ENCODE data around the gene COL5A1. TPM values are rescaled to one million over a fixed set of nuclear protein-coding genes. Genes with fewer than 3 reads are reported as not detected.

COL5A1 gene
- total RNA-seq, 1 experiment from 2014 or later: 9.5 TPM

DNA sequence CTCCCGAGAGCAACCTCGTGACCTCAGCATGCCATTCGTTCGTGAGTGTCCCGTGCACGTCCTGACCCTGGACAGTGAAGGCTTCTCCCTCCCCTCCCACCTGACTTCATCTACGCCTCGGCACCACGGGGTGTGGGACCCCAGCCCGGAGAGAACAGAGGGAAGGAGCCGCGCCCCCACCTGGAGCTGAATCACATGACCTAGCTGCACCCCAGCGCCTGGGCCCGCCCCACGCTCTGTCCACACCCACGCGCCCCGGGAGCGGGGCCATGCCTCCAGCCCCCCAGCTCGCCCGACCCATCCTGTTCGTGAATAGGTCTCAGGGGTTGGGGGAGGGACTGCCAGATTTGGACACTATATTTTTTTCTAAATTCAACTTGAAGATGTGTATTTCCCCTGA lies 200.7 kb downstream of the COL5A1 start:
- TF ChIP-seq, protein P1, sequence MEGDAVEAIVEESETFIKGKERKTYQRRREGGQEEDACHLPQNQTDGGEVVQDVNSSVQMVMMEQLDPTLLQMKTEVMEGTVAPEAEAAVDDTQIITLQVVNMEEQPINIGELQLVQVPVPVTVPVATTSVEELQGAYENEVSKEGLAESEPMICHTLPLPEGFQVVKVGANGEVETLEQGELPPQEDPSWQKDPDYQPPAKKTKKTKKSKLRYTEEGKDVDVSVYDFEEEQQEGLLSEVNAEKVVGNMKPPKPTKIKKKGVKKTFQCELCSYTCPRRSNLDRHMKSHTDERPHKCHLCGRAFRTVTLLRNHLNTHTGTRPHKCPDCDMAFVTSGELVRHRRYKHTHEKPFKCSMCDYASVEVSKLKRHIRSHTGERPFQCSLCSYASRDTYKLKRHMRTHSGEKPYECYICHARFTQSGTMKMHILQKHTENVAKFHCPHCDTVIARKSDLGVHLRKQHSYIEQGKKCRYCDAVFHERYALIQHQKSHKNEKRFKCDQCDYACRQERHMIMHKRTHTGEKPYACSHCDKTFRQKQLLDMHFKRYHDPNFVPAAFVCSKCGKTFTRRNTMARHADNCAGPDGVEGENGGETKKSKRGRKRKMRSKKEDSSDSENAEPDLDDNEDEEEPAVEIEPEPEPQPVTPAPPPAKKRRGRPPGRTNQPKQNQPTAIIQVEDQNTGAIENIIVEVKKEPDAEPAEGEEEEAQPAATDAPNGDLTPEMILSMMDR (conservative IDR thresholded peaks at IDR 0.05): no peak
- WGBS (ENCODE audit: extremely low coverage, insufficient read length, low lambda C conversion rate): no CpG with 5 or more reads among the region's 22 CpGs

More for the DNA sequence above, 200.7 kb downstream of the COL5A1 start:
- no peaks in the 10 kb centered on the region for H3K4me1 ChIP-seq (ENCODE audit: insufficient read depth, low read length)
- no peak overlapping the region for H3K27ac Mint-ChIP-seq
- H3K79me1 ChIP-seq (ENCODE audit: insufficient read depth, low read depth, low read length, poor library complexity, severe bottlenecking): no peaks in the 10 kb centered on the region
- no peak overlapping the region for H3T11ph ChIP-seq (ENCODE audit: low read length)
- H4K20me1 ChIP-seq (ENCODE audit: control insufficient read depth, insufficient read depth, insufficient read length): no peaks in the 10 kb centered on the region
- no peak overlapping the region for H3K14ac ChIP-seq (ENCODE audit: insufficient read depth, low read length)
- no peak overlapping the region for H2BK20ac ChIP-seq (ENCODE audit: low read depth, low read length, poor library complexity, severe bottlenecking)
- H3K56ac ChIP-seq (ENCODE audit: insufficient read length, low read depth, low read length): no peak overlapping the region
- no peak overlapping the region for H3K4me2 ChIP-seq (ENCODE audit: insufficient read depth, insufficient read length, low read length)
- H3K4me3 Mint-ChIP-seq: no peak overlapping the region
- no peak overlapping the region for H3K27ac ChIP-seq (ENCODE audit: insufficient read length, low read depth, low read length)
- no peak overlapping the region for H4K8ac ChIP-seq (replicated peaks; ENCODE audit: insufficient read length, low read depth, low read length)
- no peak overlapping the region for H3K9ac ChIP-seq (ENCODE audit: extremely low read depth, insufficient read length, low read length)
- H3K27me3 ChIP-seq (ENCODE audit: insufficient read depth, low read length): no peaks in the 10 kb centered on the region
- H2BK15ac ChIP-seq (ENCODE audit: low read depth, low read length): no peak overlapping the region
- no peak for DNase-seq
- H2AK5ac ChIP-seq (ENCODE audit: insufficient read length, low read length): no peak overlapping the region
- no peak overlapping the region for H2BK5ac ChIP-seq (ENCODE audit: insufficient read length, low read length)
- no peak overlapping the region for H2AFZ ChIP-seq (ENCODE audit: low read length)
- H3K18ac ChIP-seq (ENCODE audit: insufficient read length, low read depth, low read length): no peak overlapping the region
- no peak overlapping the region for H4K91ac ChIP-seq (ENCODE audit: insufficient read length, low read depth, low read length)
- no peaks in the 10 kb centered on the region for H3K23me2 ChIP-seq (ENCODE audit: insufficient read length, low read depth, low read length, poor library complexity, severe bottlenecking)
- H4K5ac ChIP-seq (ENCODE audit: insufficient read length, low read depth, low read length): no peak overlapping the region
- H3K36me3 Mint-ChIP-seq (ENCODE audit: insufficient read depth in 1 of 3, low read depth in 3 of 3): no peaks in the 10 kb centered on the region
- H3K9me3 ChIP-seq (ENCODE audit: control insufficient read depth, low read depth, low read length): no peaks in the 10 kb centered on the region
- H3K79me2 ChIP-seq (ENCODE audit: insufficient read depth, low read length): no peaks in the 10 kb centered on the region
- no peak overlapping the region for H3K23ac ChIP-seq (ENCODE audit: insufficient read length, low read depth, low read length)
- H3K9me3 Mint-ChIP-seq: no peaks in the 10 kb centered on the region
- peaks cover 0 to 4% of the 10 kb centered on the region in 2 experiments; a peak in 1 of 4 replicates for H3K4me1 Mint-ChIP-seq
- H2BK120ac ChIP-seq (ENCODE audit: low read depth, low read length, poor library complexity, severe bottlenecking): no peak overlapping the region
- no peaks in the 10 kb centered on the region for H3K27me3 Mint-ChIP-seq (ENCODE audit: low read depth)
- H3K4ac ChIP-seq (ENCODE audit: low read depth, low read length): no peak overlapping the region
- H2BK12ac ChIP-seq (ENCODE audit: insufficient read length, low read depth, low read length): no peak overlapping the region
